Natural killer cell (primary cell): ENCODE measurements around the gene NOLC1. TPM values are rescaled to one million over a fixed set of nuclear protein-coding genes. Genes with fewer than 3 reads are reported as not detected.

ENCODE experiments used
- ATAC-seq, 3 donors: fragments of 150-1000 bp in 2 of 3; fragments of 200-7000 bp in 1 of 3; cut with Tn5 transposase; 1 replicate in 1 of 3; 2 replicates in 2 of 3; pipeline ENCODE4 v1.10.0; 2021; ENCODE audit warnings: mild to moderate bottlenecking in 2 of 3, moderate library complexity in 2 of 3
- DNase-seq, 2 donors: peaks; one replicate each; pipeline versions ENCODE4 v3.0.0 to v3.0.0-alpha.2; 2013 to 2021; ENCODE audit warnings: mixed read lengths in 1 of 2
- H3K27ac ChIP-seq: one replicate; pipeline ENCODE4 v1.5.1; 2013; ENCODE audit warnings: mild to moderate bottlenecking, low read length
- H3K27me3 ChIP-seq: one replicate; pipeline ENCODE4 v1.6.1; 2013; ENCODE audit warnings: low read length; ENCODE audit not compliant: control insufficient read depth, insufficient read depth
- H3K36me3 ChIP-seq: one replicate; pipeline ENCODE4 v1.6.1; 2013; ENCODE audit warnings: low read length; ENCODE audit not compliant: control insufficient read depth, insufficient read depth
- H3K4me1 ChIP-seq: one replicate; pipeline ENCODE4 v1.6.1; 2013; ENCODE audit warnings: low read length; ENCODE audit not compliant: control insufficient read depth, insufficient read depth
- H3K4me3 ChIP-seq: one replicate; pipeline ENCODE4 v1.5.1; 2013; ENCODE audit warnings: low read length
- H3K9me3 ChIP-seq: one replicate; pipeline ENCODE4 v1.6.1; 2013; ENCODE audit warnings: low read length; ENCODE audit not compliant: control insufficient read depth, insufficient read depth
- H3K27ac Mint-ChIP-seq, 2 donors: one replicate each; pipeline ENCODE4 v1.8.0; 2022; ENCODE audit warnings: mild to moderate bottlenecking in 2 of 2, mixed read lengths in 2 of 2, moderate library complexity in 1 of 2
- H3K27me3 Mint-ChIP-seq, 2 donors: one replicate each; pipeline ENCODE4 v1.8.0; 2022; ENCODE audit warnings: low read depth in 2 of 2, mixed read lengths in 2 of 2
- H3K36me3 Mint-ChIP-seq: one replicate; pipeline ENCODE4 v1.8.0; 2022; ENCODE audit warnings: mixed read lengths
- H3K4me1 Mint-ChIP-seq, 2 donors: one replicate each; pipeline ENCODE4 v1.8.0; 2022; ENCODE audit warnings: mixed read lengths in 2 of 2
- H3K4me3 Mint-ChIP-seq: one replicate; pipeline ENCODE4 v1.8.0; 2022; ENCODE audit warnings: mild to moderate bottlenecking, moderate library complexity, mixed read lengths
- H3K9me3 Mint-ChIP-seq, 2 donors: one replicate each; pipeline ENCODE4 v1.8.0; 2022; ENCODE audit warnings: mixed read lengths in 2 of 2
- CTCF ChIP-seq: fragments of 200-600 bp; IDR thresholded peaks from one replicate; pipeline ENCODE4 v1.8.0; 2022; ENCODE audit warnings: antibody characterized with exemption
- WGBS: methylation state at CpG from one replicate; pipeline ENCODE4 v1.1.7; 2013; ENCODE audit warnings: missing lambda C conversion rate; ENCODE audit not compliant: insufficient coverage; 5-methylcytosine and 5-hydroxymethylcytosine counted together
- intact Hi-C: fragments of 100-400 bp; cut with micrococcal nuclease; formaldehyde crosslinking; loops from one replicate; pipeline ENCODE4 v1.14.2; 2022
- total RNA-seq, 4 donors: library from RNA; stranded (reverse); fragments of 120-200 nt in 1 of 4; gene quantifications; one replicate each; pipeline versions ENCODE4 v1.2.3 to v1.2.4, GENCODE V29; 2013 to 2022

The NOLC1 gene
- total RNA-seq, 3 donors from 2014 or later (not counting 1 experiment from before 2014, with no cell fraction given), result 42.6 to 47.5 (median 43.4) TPM

- ATAC-seq, result no peak
- Mint-ChIP-seq H3K27ac (peak overlapping the region in 1 of 2 donors; percentile 42), H3K4me3 (peak overlapping the region; percentile 2), H3K4me1 (peaks cover 33 to 40% of the 10 kb centered on the region in 2 donors), H3K27me3 (no peaks in the 10 kb centered on the region), H3K9me3 (no peaks in the 10 kb centered on the region), H3K36me3 (no peaks in the 10 kb centered on the region)
- H3K36me3 ChIP-seq, result peaks cover 33% of the 10 kb centered on the region
- no peak overlapping the region for H3K27ac ChIP-seq
- H3K4me3 ChIP-seq, result no peak overlapping the region
- no peak for TF ChIP-seq CTCF
- WGBS, result 81% methylated on average over 5 of the region's 7 CpGs
- peaks cover 27% of the 10 kb centered on the region for H3K4me1 ChIP-seq
- intact Hi-C loops, result no loop called here
- no peak for DNase-seq
- no peaks in the 10 kb centered on the region for H3K27me3 ChIP-seq
- no peaks in the 10 kb centered on the region for H3K9me3 ChIP-seq
Measured at GRCh38 chr10:102135956-102136526, 16.1 kb upstream of the NOLC1 start.

DNA sequence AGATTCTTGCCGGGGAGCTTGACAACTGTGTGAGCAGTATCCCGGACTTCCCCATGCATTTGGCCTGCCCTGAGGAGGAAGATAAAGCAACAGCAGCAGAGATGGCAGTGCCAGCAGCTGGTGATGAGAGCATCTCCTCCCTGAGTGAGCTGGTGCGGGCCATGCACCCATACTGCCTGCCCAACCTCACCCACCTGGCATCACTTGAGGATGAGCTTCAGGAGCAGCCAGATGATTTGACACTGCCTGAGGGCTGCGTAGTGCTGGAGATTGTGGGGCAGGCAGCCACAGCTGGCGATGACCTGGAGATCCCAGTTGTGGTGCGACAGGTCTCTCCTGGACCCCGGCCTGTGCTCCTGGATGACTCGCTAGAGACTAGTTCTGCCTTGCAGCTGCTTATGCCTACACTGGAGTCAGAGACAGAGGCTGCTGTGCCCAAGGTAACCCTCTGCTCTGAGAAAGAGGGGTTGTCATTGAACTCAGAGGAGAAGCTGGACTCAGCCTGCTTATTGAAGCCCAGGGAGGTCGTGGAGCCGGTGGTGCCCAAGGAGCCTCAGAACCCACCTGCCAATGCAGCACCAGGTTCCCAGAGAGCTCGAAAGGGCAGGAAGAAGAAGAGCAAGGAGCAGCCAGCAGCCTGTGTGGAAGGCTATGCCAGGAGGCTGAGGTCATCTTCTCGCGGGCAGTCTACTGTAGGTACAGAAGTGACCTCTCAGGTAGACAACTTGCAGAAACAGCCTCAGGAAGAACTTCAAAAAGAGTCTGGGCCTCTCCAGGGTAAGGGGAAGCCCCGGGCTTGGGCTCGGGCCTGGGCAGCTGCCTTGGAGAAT, 12.7 kb upstream of the NOLC1 start:
- no peaks in the 10 kb centered on the region for H3K9me3 Mint-ChIP-seq
- intact Hi-C loops, result no loop called here
- no peaks in the 10 kb centered on the region for H3K36me3 Mint-ChIP-seq
- ATAC-seq, result no peak
- no peak overlapping the region for H3K27ac ChIP-seq
- DNase-seq, result no peak
- H3K36me3 ChIP-seq, result peaks cover 56% of the 10 kb centered on the region
- TF ChIP-seq CTCF, result no peak
- peaks cover 13 to 21% of the 10 kb centered on the region in 2 donors for H3K4me1 Mint-ChIP-seq
- H3K27ac Mint-ChIP-seq, result no peak overlapping the region
- no peaks in the 10 kb centered on the region for H3K27me3 ChIP-seq
- peaks cover 10% of the 10 kb centered on the region for H3K4me1 ChIP-seq
- 96% methylated on average over 15 of the region's 15 CpGs for WGBS
- no peaks in the 10 kb centered on the region for H3K27me3 Mint-ChIP-seq
- no peak overlapping the region for H3K4me3 Mint-ChIP-seq
- no peaks in the 10 kb centered on the region for H3K9me3 ChIP-seq
- no peak overlapping the region for H3K4me3 ChIP-seq

DNA sequence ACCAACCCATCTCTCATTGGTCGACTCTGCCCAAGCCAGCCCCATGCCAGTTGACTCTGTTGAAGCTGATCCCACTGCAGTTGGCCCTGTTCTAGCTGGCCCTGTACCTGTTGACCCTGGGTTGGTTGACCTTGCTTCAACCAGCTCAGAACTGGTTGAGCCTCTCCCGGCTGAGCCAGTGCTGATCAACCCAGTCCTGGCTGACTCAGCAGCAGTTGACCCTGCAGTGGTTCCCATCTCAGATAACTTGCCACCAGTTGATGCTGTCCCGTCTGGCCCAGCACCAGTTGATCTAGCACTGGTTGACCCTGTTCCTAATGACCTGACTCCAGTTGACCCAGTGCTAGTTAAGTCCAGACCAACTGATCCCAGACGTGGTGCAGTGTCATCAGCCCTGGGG, 12.0 kb upstream of the NOLC1 start:
- whole genome bisulfite sequencing, result 94% methylated on average over 4 of the region's 4 CpGs
- no peak overlapping the region for H3K27ac ChIP-seq
- no peaks in the 10 kb centered on the region for H3K9me3 ChIP-seq
- Mint-ChIP-seq H3K9me3 (no peaks in the 10 kb centered on the region), H3K4me1 (peaks cover 6 to 15% of the 10 kb centered on the region in 2 donors), H3K4me3 (no peak overlapping the region), H3K36me3 (no peaks in the 10 kb centered on the region), H3K27ac (peak overlapping the region in 1 of 2 donors; percentile 21), H3K27me3 (no peaks in the 10 kb centered on the region)
- no peak overlapping the region for H3K4me3 ChIP-seq
- H3K4me1 ChIP-seq, result peaks cover 7% of the 10 kb centered on the region
- intact Hi-C loops, result no loop called here
- peaks cover 62% of the 10 kb centered on the region for H3K36me3 ChIP-seq
- DNase-seq (no peak), ATAC-seq (no peak)
- H3K27me3 ChIP-seq, result no peaks in the 10 kb centered on the region
- TF ChIP-seq CTCF, result no peak
